Measurements from ENCODE around the gene GLE1.
A peak's percentile ranks its signal among the peaks of the same experiment; 100 is the strongest.

The GLE1 gene

DNA sequence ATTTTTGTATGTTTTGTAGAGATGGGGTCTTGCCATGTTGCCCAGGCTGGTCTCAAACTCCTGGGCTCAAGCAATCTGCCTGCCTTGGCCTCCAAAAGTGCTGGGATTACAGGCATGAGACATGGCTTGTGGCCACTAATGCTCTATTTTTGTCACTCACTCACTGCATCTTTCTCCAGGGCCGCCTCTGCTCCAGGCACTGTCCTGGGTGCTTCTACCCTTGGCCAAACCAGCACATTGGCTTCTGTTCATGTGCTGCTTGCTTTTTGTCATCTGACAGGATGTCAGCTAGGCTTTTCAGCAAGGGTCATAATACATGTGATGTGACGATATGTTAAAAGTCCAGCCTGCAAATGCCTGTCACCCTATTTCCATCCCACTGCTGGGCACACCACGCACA is 45.5 kb upstream of the GLE1 start:
- DNase-seq (ENCODE audit: low read depth): no peak
- no peak overlapping the region for H3K4me3 ChIP-seq (ENCODE audit: low read depth, low read length)
- TF ChIP-seq, protein P1, sequence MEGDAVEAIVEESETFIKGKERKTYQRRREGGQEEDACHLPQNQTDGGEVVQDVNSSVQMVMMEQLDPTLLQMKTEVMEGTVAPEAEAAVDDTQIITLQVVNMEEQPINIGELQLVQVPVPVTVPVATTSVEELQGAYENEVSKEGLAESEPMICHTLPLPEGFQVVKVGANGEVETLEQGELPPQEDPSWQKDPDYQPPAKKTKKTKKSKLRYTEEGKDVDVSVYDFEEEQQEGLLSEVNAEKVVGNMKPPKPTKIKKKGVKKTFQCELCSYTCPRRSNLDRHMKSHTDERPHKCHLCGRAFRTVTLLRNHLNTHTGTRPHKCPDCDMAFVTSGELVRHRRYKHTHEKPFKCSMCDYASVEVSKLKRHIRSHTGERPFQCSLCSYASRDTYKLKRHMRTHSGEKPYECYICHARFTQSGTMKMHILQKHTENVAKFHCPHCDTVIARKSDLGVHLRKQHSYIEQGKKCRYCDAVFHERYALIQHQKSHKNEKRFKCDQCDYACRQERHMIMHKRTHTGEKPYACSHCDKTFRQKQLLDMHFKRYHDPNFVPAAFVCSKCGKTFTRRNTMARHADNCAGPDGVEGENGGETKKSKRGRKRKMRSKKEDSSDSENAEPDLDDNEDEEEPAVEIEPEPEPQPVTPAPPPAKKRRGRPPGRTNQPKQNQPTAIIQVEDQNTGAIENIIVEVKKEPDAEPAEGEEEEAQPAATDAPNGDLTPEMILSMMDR (IDR thresholded peaks at IDR 0.05; ENCODE audit: low read depth, low read length): no peak
- TF ChIP-seq MYC (IDR thresholded peaks at IDR 0.05; ENCODE audit: low read depth, low read length) (no peak), POLR2A (IDR thresholded peaks at IDR 0.05; ENCODE audit: extremely low read depth, insufficient read length) (no peak)
- TF ChIP-seq, protein P2, sequence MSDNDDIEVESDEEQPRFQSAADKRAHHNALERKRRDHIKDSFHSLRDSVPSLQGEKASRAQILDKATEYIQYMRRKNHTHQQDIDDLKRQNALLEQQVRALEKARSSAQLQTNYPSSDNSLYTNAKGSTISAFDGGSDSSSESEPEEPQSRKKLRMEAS (IDR thresholded peaks at IDR 0.05; ENCODE audit: low read depth, low read length): no peak

DNA sequence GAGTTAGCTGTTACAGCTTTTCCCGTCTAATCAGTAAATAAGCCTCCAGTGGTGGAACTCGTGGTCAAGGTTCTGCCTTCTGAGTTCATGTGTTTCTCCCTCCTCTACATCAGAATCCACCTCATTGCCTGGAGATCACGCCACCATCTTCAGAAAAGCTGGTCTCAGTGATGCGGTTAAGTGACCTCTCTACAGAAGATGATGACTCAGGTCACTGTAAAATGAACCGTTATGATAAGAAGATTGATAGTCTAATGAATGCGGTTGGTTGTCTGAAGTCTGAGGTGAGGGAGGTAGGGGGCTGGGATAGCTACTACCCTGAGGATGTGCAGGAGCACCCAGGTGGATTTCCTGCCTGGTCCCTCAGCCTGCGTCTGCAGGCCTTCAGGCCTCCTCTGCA is 35.4 kb upstream of the GLE1 start:
- no peak overlapping the region for H3K4me3 ChIP-seq (ENCODE audit: low read depth, low read length)
- DNase-seq (ENCODE audit: low read depth): no peak
- TF ChIP-seq, protein P2 (IDR thresholded peaks at IDR 0.05; ENCODE audit: low read depth, low read length): no peak
- TF ChIP-seq POLR2A (IDR thresholded peaks at IDR 0.05; ENCODE audit: extremely low read depth, insufficient read length) (no peak), MYC (IDR thresholded peaks at IDR 0.05; ENCODE audit: low read depth, low read length) (no peak)
- TF ChIP-seq, protein P1 (IDR thresholded peaks at IDR 0.05; ENCODE audit: low read depth, low read length): no peak

DNA sequence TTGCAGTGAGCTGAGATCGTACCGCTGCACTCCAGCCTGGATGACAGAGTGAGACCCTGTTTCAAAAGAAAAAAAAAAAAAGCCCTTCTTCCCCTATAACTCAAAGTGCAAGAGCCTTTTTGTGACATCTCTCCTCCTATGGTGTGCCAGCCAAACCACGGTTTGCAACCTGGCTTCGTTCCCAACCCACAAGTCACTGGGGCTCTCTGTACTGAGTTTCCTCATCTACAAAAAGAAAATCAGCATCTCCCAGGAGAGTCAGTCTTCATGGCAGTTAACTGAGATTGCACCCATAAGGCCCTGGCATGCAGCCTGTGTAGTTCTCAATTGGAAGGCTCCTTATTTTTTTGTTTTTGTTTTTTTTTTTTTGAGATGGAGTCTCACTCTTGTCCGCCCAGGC is 34.0 kb upstream of the GLE1 start:
- DNase-seq (ENCODE audit: low read depth): peak; percentile 84
- no peak overlapping the region for H3K4me3 ChIP-seq (ENCODE audit: low read depth, low read length)
- TF ChIP-seq POLR2A (IDR thresholded peaks at IDR 0.05; ENCODE audit: extremely low read depth, insufficient read length) (no peak), MYC (IDR thresholded peaks at IDR 0.05; ENCODE audit: low read depth, low read length) (no peak)
- TF ChIP-seq, protein P1 (IDR thresholded peaks at IDR 0.05; ENCODE audit: low read depth, low read length): no peak
- TF ChIP-seq, protein P2 (IDR thresholded peaks at IDR 0.05; ENCODE audit: low read depth, low read length): no peak

DNA sequence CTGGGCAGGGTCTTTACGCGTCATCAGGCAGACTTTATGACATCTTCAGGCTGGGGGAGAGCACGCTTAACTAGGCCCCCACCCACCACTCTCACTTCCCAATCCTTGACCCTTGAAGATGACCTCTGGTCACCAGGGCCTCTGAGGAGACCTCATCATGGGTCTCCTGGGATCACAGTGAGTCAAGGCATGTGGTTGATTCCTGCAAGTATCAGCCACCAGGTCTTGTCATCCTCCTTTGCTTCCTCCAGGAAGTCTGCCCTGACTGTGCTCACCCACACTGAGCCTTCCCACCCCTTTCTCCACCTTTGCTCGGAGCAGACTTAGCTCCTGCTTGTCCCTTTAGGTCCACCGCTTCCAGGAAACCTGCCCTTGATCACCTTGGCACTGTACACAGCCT is 31.4 kb upstream of the GLE1 start:
- DNase-seq (ENCODE audit: low read depth): peak; percentile 66
- TF ChIP-seq, protein P2 (IDR thresholded peaks at IDR 0.05; ENCODE audit: low read depth, low read length): no peak
- no peak for TF ChIP-seq POLR2A (IDR thresholded peaks at IDR 0.05; ENCODE audit: extremely low read depth, insufficient read length)

DNA sequence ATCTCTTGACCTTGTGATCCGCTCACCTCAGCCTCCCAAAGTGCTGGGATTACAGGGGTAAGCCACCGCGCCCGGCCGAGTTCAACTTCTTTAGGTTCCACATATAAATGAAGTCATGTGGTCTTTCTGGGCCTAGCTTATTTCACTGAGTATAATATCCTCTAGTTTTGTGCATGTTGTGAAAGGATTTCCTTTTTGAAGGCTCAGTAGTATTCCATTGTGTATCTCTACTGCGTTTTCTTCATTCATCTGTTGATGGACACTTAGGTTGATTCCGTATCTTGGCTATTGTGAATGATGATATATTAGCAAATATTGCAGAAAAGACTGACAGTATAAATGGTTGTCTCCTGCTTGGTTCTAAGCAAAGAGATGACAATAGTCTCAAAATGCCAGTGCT is 28.7 kb upstream of the GLE1 start:
- no peak overlapping the region for H3K4me3 ChIP-seq (ENCODE audit: low read depth, low read length)
- TF ChIP-seq MYC (IDR thresholded peaks at IDR 0.05; ENCODE audit: low read depth, low read length) (no peak), POLR2A (IDR thresholded peaks at IDR 0.05; ENCODE audit: extremely low read depth, insufficient read length) (no peak)
- TF ChIP-seq, protein P2 (IDR thresholded peaks at IDR 0.05; ENCODE audit: low read depth, low read length): no peak
- TF ChIP-seq, protein P1 (IDR thresholded peaks at IDR 0.05; ENCODE audit: low read depth, low read length): no peak
- DNase-seq (ENCODE audit: low read depth): no peak

More for the DNA sequence above, 31.4 kb upstream of the GLE1 start:
- H3K4me3 ChIP-seq (ENCODE audit: low read depth, low read length): no peak overlapping the region

DNA sequence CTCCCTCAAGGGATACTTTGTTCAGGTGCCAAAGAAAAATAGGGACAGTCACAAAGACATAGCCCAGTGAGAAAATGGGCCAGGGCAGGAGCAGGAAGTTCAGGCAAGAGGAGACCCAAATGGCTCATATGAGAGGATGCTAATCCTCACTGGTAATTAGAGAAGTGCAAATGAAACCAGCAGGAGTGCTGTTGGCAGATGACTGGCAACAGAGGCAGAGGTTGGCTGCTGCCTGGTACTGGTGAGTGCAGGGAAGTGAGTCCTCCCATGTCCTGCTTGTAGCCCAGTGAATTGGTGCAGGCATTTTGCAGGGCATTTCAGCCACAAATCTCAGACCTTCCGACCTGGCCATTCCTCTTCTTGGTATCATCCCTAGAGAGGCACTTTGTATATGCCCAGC is 25.3 kb upstream of the GLE1 start:
- TF ChIP-seq, protein P1 (IDR thresholded peaks at IDR 0.05; ENCODE audit: low read depth, low read length): no peak
- TF ChIP-seq, protein P2 (IDR thresholded peaks at IDR 0.05; ENCODE audit: low read depth, low read length): no peak
- TF ChIP-seq MYC (IDR thresholded peaks at IDR 0.05; ENCODE audit: low read depth, low read length) (no peak), POLR2A (IDR thresholded peaks at IDR 0.05; ENCODE audit: extremely low read depth, insufficient read length) (no peak)
- no peak overlapping the region for H3K4me3 ChIP-seq (ENCODE audit: low read depth, low read length)
- no peak for DNase-seq (ENCODE audit: low read depth)
